HL-60 (cell line): Measurements from ENCODE around the gene TNXB.

Source experiments
- CTCF ChIP-seq: IDR thresholded peaks from one replicate; pipeline ENCODE4 v1.5.1; 2011; ENCODE audit warnings: low read length, control low read depth, inconsistent platforms; ENCODE audit not compliant: insufficient read depth
- GABPA ChIP-seq: IDR thresholded peaks from 2 replicates; pipeline ENCODE4 v1.6.1; 2012; ENCODE audit warnings: low read depth
- POLR2AphosphoS5 ChIP-seq: IDR thresholded peaks from 2 replicates; pipeline ENCODE4 v1.6.1; 2012; ENCODE audit warnings: low read depth

GRCh38 chr6:32083812-32084768 is 25.0 kb downstream of the TNXB start:
- TF ChIP-seq POLR2AphosphoS5 (no peak), CTCF (no peak), GABPA (no peak)
